Esophagus (tissue), 2 donors: ENCODE results near the gene CLEC11A. TPM values are rescaled to one million over a fixed set of nuclear protein-coding genes. Genes with fewer than 3 reads are reported as not detected.

Experiments used
- H3K27ac ChIP-seq, 2 donors: one replicate each; pipeline ENCODE4 v1.5.1; 2013; ENCODE audit warnings: low read depth in 2 of 2, mild to moderate bottlenecking in 2 of 2, inconsistent platforms in 1 of 2, low read length in 1 of 2, moderate library complexity in 1 of 2
- H3K27me3 ChIP-seq, 2 donors: one replicate each; pipeline ENCODE4 v1.6.1; 2013; ENCODE audit warnings: low read length in 2 of 2, control low read depth in 1 of 2, mild to moderate bottlenecking in 1 of 2; ENCODE audit not compliant: insufficient read depth in 2 of 2, control insufficient read depth in 1 of 2
- H3K36me3 ChIP-seq, 2 donors: one replicate each; pipeline ENCODE4 v1.6.1; 2013; ENCODE audit warnings: low read length in 1 of 2; ENCODE audit not compliant: control insufficient read depth in 2 of 2, insufficient read depth in 2 of 2
- H3K4me1 ChIP-seq, 2 donors: one replicate each; pipeline ENCODE4 v1.6.1; 2013; ENCODE audit warnings: low read length in 1 of 2; ENCODE audit not compliant: control insufficient read depth in 2 of 2, insufficient read depth in 2 of 2
- H3K4me3 ChIP-seq, 2 donors: one replicate each; pipeline ENCODE4 v1.5.1; 2013; ENCODE audit warnings: low read length in 2 of 2, mild to moderate bottlenecking in 2 of 2, low read depth in 1 of 2, moderate library complexity in 1 of 2
- H3K9me3 ChIP-seq, 2 donors: one replicate each; pipeline ENCODE4 v1.6.1; 2013; ENCODE audit warnings: mild to moderate bottlenecking in 2 of 2, low read depth in 1 of 2, low read length in 1 of 2, moderate library complexity in 1 of 2; ENCODE audit not compliant: control insufficient read depth in 2 of 2, insufficient read depth in 1 of 2
- WGBS, 2 donors: extraction: QIAGEN DNeasy Blood & Tissue Kit; methylation state at CpG; one replicate each; pipeline ENCODE4 v1.1.7; 2013; 5-methylcytosine and 5-hydroxymethylcytosine counted together
- polyA plus RNA-seq, 2 donors: library from polyadenylated mRNA; stranded (reverse); fragments of 200-250 nt; gene quantifications; one replicate each; pipeline ENCODE4 v1.2.3, GENCODE V29; 2013
- donor health status: healthy with polysubstance abuse.
- donor health status: Bipolar disorder and iron deficiency.

CLEC11A gene
- polyA plus RNA-seq, 2 donors, result 3.9 to 4.8 TPM

GRCh38 chr19:50720921-50721381, 2.2 kb upstream of the CLEC11A start:
- H3K36me3 ChIP-seq, result no peaks in the 10 kb centered on the region
- no peaks in the 10 kb centered on the region for H3K9me3 ChIP-seq
- 22 to 37% methylated on average over 8 of the region's 8 CpGs for WGBS, 2 donors
- peaks cover 16 to 24% of the 10 kb centered on the region in 2 donors for H3K4me1 ChIP-seq
- H3K27ac ChIP-seq, result peak overlapping the region in 1 of 2 donors; percentile 25
- H3K4me3 ChIP-seq, result no peak overlapping the region
- peaks cover 0 to 8% of the 10 kb centered on the region in 2 donors for H3K27me3 ChIP-seq

GRCh38 chr19:50721441-50722137, 1.6 kb upstream of the CLEC11A start:
- H3K4me3 ChIP-seq, result no peak overlapping the region
- H3K36me3 ChIP-seq, result no peaks in the 10 kb centered on the region
- H3K4me1 ChIP-seq, result peaks cover 16 to 24% of the 10 kb centered on the region in 2 donors
- H3K27ac ChIP-seq, result peak overlapping the region in 1 of 2 donors; percentile 25
- no peaks in the 10 kb centered on the region for H3K9me3 ChIP-seq
- H3K27me3 ChIP-seq, result peaks cover 0 to 8% of the 10 kb centered on the region in 2 donors
- WGBS, 2 donors, result 58 to 64% methylated on average over 8 to 10 of the region's 10 CpGs

- H3K4me3 ChIP-seq, result no peak overlapping the region
- no peaks in the 10 kb centered on the region for H3K9me3 ChIP-seq
- 57 to 71% methylated on average over 14 to 15 of the region's 15 CpGs for WGBS, 2 donors
- peak overlapping the region; percentile 2 for H3K27ac ChIP-seq
- H3K36me3 ChIP-seq, result no peaks in the 10 kb centered on the region
- peaks cover 16 to 24% of the 10 kb centered on the region in 2 donors for H3K4me1 ChIP-seq
- peaks cover 0 to 7% of the 10 kb centered on the region in 2 donors for H3K27me3 ChIP-seq
Measured at GRCh38 chr19:50722201-50723013, 757 bp upstream of the CLEC11A start.

- Histone ChIP-seq H3K36me3 (no peaks in the 10 kb centered on the region), H3K4me1 (peaks cover 15 to 33% of the 10 kb centered on the region in 2 donors), H3K27ac (peak overlapping the region; percentile 61 to 67), H3K9me3 (no peaks in the 10 kb centered on the region), H3K27me3 (no peaks in the 10 kb centered on the region), H3K4me3 (peak overlapping the region; percentile 56)
- WGBS, 2 donors, result 6 to 9% methylated on average over 30 to 31 of the region's 31 CpGs
Measured at GRCh38 chr19:50723735-50724521, 764 bp downstream of the CLEC11A start.

- H3K4me3 ChIP-seq, result peak overlapping the region; percentile 56 to 61
- no peaks in the 10 kb centered on the region for H3K27me3 ChIP-seq
- peaks cover 15 to 33% of the 10 kb centered on the region in 2 donors for H3K4me1 ChIP-seq
- H3K27ac ChIP-seq, result peak overlapping the region; percentile 61 to 67
- no peaks in the 10 kb centered on the region for H3K36me3 ChIP-seq
- WGBS, 2 donors, result 1 to 2% methylated on average over 56 to 65 of the region's 65 CpGs
- no peaks in the 10 kb centered on the region for H3K9me3 ChIP-seq
Measured at GRCh38 chr19:50724522-50725217, 1.5 kb downstream of the CLEC11A start.

GRCh38 chr19:50725218-50725910, 2.2 kb downstream of the CLEC11A start:
- Histone ChIP-seq H3K9me3 (no peaks in the 10 kb centered on the region), H3K4me3 (peak overlapping the region; percentile 56 to 61), H3K36me3 (no peaks in the 10 kb centered on the region), H3K4me1 (peaks cover 15 to 30% of the 10 kb centered on the region in 2 donors), H3K27me3 (no peaks in the 10 kb centered on the region), H3K27ac (peak overlapping the region; percentile 29 to 67)
- WGBS, 2 donors, result 3% methylated on average over 51 to 52 of the region's 52 CpGs

- 72 to 73% methylated on average over 9 of the region's 9 CpGs for WGBS, 2 donors
- Histone ChIP-seq H3K36me3 (no peaks in the 10 kb centered on the region), H3K27ac (no peak overlapping the region), H3K27me3 (no peaks in the 10 kb centered on the region), H3K4me1 (peaks cover 15 to 30% of the 10 kb centered on the region in 2 donors), H3K4me3 (peak overlapping the region; percentile 56 to 61), H3K9me3 (no peaks in the 10 kb centered on the region)
Measured at GRCh38 chr19:50725911-50726230, 2.7 kb downstream of the CLEC11A start.

GRCh38 chr19:50728084-50728737, 5.0 kb downstream of the CLEC11A start:
- H3K4me1 ChIP-seq, result peaks cover 15 to 22% of the 10 kb centered on the region in 2 donors
- no peak overlapping the region for H3K27ac ChIP-seq
- 20 to 21% methylated on average over 39 of the region's 39 CpGs for WGBS, 2 donors
- no peak overlapping the region for H3K4me3 ChIP-seq
- H3K36me3 ChIP-seq, result no peaks in the 10 kb centered on the region
- no peaks in the 10 kb centered on the region for H3K9me3 ChIP-seq
- H3K27me3 ChIP-seq, result no peaks in the 10 kb centered on the region
